PFSK-1 (cell line): Measurements from ENCODE around the gene LRRC17.

ENCODE experiments used
- FOXP2 ChIP-seq: optimal IDR thresholded peaks from 2 replicates; pipeline ENCODE3; 2011; ENCODE audit warnings: borderline replicate concordance, control low read depth, inconsistent platforms; ENCODE audit not compliant: insufficient read depth; ENCODE audit errors: extremely low read length, extremely low read depth
- POLR2AphosphoS5 ChIP-seq: IDR thresholded peaks from 2 replicates; pipeline ENCODE4 v1.6.1; 2012; ENCODE audit warnings: low read depth, mild to moderate bottlenecking, control low read depth, low read length, moderate library complexity
- SIN3A ChIP-seq: IDR thresholded peaks from 2 replicates; pipeline ENCODE4 v1.6.1; 2012; ENCODE audit warnings: mild to moderate bottlenecking, low read length, moderate library complexity, borderline replicate concordance; ENCODE audit not compliant: insufficient read depth
- TAF1 ChIP-seq: IDR thresholded peaks from 2 replicates; pipeline ENCODE4 v1.6.1; 2012; ENCODE audit warnings: low read length, control low read depth, borderline replicate concordance; ENCODE audit not compliant: insufficient read depth
- TF ChIP-seq, protein P1 (sequence below), 2 experiments: IDR thresholded peaks; 2 replicates each; pipeline versions ENCODE4 v1.6.1 to v1.8.0; 2011 to 2012; ENCODE audit warnings: low read depth in 2 of 2, low read length in 2 of 2, control low read depth in 1 of 2, inconsistent platforms in 1 of 2, mild to moderate bottlenecking in 1 of 2, moderate library complexity in 1 of 2; ENCODE audit not compliant: insufficient read depth in 1 of 2

Gene LRRC17

DNA sequence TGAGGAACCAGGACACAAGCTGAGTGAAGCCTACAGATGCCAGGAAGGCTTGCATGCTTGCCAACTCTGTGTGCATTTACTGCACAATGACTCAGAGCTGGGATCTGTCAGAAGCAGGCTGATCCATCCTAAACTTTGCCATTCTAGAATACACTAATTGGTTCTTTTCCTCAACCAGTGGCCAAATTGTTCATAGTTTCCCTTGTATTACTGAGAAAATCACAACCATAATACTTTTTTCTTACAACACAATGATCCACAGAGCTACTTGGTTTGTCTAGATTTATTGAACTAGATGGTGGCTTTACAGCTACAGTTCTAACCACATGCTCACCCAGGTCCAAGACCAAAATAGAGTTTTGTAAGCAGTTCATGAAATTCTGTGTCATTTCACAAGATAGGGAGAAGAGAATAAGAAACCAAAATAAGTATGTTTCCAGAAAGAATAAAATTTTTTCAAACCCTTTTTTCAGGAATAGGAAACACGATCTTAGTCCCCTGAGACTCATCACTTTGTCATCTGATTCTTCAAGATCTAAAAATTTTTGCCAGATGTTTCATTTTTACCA, 21.0 kb upstream of the LRRC17 start:
- TF ChIP-seq SIN3A (no peak), FOXP2 (no peak), POLR2AphosphoS5 (no peak), TAF1 (no peak)
- TF ChIP-seq, protein P1, sequence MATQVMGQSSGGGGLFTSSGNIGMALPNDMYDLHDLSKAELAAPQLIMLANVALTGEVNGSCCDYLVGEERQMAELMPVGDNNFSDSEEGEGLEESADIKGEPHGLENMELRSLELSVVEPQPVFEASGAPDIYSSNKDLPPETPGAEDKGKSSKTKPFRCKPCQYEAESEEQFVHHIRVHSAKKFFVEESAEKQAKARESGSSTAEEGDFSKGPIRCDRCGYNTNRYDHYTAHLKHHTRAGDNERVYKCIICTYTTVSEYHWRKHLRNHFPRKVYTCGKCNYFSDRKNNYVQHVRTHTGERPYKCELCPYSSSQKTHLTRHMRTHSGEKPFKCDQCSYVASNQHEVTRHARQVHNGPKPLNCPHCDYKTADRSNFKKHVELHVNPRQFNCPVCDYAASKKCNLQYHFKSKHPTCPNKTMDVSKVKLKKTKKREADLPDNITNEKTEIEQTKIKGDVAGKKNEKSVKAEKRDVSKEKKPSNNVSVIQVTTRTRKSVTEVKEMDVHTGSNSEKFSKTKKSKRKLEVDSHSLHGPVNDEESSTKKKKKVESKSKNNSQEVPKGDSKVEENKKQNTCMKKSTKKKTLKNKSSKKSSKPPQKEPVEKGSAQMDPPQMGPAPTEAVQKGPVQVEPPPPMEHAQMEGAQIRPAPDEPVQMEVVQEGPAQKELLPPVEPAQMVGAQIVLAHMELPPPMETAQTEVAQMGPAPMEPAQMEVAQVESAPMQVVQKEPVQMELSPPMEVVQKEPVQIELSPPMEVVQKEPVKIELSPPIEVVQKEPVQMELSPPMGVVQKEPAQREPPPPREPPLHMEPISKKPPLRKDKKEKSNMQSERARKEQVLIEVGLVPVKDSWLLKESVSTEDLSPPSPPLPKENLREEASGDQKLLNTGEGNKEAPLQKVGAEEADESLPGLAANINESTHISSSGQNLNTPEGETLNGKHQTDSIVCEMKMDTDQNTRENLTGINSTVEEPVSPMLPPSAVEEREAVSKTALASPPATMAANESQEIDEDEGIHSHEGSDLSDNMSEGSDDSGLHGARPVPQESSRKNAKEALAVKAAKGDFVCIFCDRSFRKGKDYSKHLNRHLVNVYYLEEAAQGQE (IDR thresholded peaks at IDR 0.05; ENCODE audit: insufficient read depth in 1 of 2, low read depth in 2 of 2, low read length in 2 of 2) = no peak

DNA sequence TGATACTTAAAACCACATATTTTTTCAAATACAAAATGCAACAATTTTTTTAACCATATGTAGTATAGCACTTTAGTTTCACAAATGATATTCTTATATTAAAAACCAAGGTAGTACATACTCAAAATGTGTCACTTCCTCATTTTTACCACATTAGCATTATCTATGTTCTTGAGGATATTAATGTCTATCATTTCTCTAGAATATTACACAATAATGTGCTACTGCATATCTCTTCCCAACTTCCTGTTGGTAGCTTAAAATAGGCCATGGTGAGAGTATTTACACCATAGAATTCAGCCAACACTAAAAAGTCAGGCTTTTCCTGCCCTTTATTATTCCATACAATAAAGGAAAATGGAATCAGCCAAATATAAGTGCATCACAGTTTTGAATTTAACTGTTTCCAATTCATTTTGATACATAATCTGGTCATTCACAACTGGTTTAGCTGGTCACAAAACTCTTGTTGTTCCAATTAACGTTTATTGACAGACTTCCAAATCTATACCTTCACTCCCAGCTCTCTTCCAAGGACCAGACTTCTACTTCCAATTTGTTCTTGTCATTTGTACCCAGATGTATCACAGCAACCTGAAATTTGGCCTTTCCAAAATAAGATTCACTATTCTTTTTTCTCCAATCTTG, 20.0 kb upstream of the LRRC17 start:
- no peak for TF ChIP-seq SIN3A
- no peak for TF ChIP-seq FOXP2
- TF ChIP-seq POLR2AphosphoS5 = no peak
- TF ChIP-seq TAF1 = no peak
- TF ChIP-seq, protein P1 (IDR thresholded peaks at IDR 0.05; ENCODE audit: insufficient read depth in 1 of 2, low read depth in 2 of 2, low read length in 2 of 2) = no peak

DNA sequence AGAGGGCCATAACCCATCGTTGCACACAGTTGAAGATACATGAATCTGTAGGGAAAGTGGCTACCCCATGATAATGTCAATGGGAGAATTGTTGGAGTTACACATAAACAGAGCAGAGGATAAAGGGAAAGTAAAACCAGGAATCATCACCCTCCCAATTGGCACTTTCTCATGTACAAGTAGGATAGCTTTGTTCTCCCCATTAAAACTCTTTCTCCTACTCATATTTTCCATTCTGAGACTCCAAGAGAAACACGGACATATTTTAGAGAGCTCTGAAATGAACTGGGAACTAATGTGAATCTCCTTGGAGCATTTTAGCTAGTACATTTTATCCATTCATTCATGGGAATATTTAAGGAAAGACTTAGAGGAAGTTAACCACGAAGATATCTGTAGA, 17.2 kb upstream of the LRRC17 start:
- TF ChIP-seq TAF1 (no peak), SIN3A (no peak), FOXP2 (no peak), POLR2AphosphoS5 (no peak)
- TF ChIP-seq, protein P1 (IDR thresholded peaks at IDR 0.05; ENCODE audit: insufficient read depth in 1 of 2, low read depth in 2 of 2, low read length in 2 of 2) = no peak

DNA sequence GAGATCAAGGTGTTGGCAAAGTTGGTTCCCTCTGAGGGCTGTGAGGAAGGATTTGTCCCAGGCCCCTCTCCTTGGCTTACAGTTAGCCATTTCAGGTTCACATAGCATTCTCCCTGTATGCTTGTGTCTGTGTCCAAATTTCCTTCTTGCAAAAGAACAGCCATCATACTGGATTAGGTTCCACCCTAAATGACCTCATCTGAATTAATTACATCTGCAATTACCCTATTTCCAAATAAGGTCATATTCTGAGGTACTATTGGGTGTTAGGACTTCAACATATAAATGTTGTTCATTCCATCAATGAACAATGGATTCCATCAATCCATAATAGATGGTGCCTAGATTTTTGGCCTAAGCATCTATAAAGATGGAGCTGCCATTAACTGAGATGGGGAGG, 16.2 kb upstream of the LRRC17 start:
- TF ChIP-seq POLR2AphosphoS5 = no peak
- TF ChIP-seq SIN3A = no peak
- no peak for TF ChIP-seq TAF1
- TF ChIP-seq, protein P1 (IDR thresholded peaks at IDR 0.05; ENCODE audit: insufficient read depth in 1 of 2, low read depth in 2 of 2, low read length in 2 of 2) = no peak
- no peak for TF ChIP-seq FOXP2
